Neuronal stem cell (in vitro differentiated cells): Measurements from ENCODE around the gene TMEM150C.

ENCODE experiments used
- DNase-seq: peaks from one replicate; pipeline ENCODE4 v3.0.0-alpha.2; 2013; ENCODE audit warnings: low spot score
- H2AFZ ChIP-seq: one replicate; pipeline ENCODE4 v1.6.1; 2013; ENCODE audit warnings: mild to moderate bottlenecking, low read length, inconsistent platforms
- H2AK5ac ChIP-seq: 2 replicates; pipeline ENCODE4 v1.6.1; 2013; ENCODE audit warnings: low read depth, mild to moderate bottlenecking, inconsistent platforms, low read length, moderate library complexity, mixed read lengths
- H2BK120ac ChIP-seq: 2 replicates; pipeline ENCODE4 v1.6.1; 2013; ENCODE audit warnings: low read depth, mild to moderate bottlenecking, inconsistent platforms, low read length, moderate library complexity, mixed read lengths
- H2BK12ac ChIP-seq: one replicate; pipeline ENCODE4 v1.6.1; 2013; ENCODE audit warnings: low read length, inconsistent platforms
- H2BK15ac ChIP-seq: 2 replicates; pipeline ENCODE4 v1.6.1; 2013; ENCODE audit warnings: mild to moderate bottlenecking, low read length, inconsistent platforms, mixed read lengths
- H2BK5ac ChIP-seq: one replicate; pipeline ENCODE4 v1.6.1; 2013; ENCODE audit warnings: inconsistent platforms, mild to moderate bottlenecking, low read length, moderate library complexity
- H3K14ac ChIP-seq: one replicate; pipeline ENCODE4 v1.6.1; 2013; ENCODE audit warnings: low read length, inconsistent platforms
- H3K18ac ChIP-seq: 2 replicates; pipeline ENCODE4 v1.6.1; 2013; ENCODE audit warnings: low read length, inconsistent platforms
- H3K23ac ChIP-seq: 2 replicates; pipeline ENCODE4 v1.6.1; 2013; ENCODE audit warnings: low read depth, mild to moderate bottlenecking, mixed read lengths, low read length, inconsistent platforms; ENCODE audit not compliant: poor library complexity
- H3K27ac ChIP-seq: replicated peaks from 3 replicates; pipeline ENCODE4 v1.5.1; 2013; ENCODE audit warnings: low read length, inconsistent platforms
- H3K27me3 ChIP-seq, 3 experiments: 2 replicates each; pipeline ENCODE4 v1.6.1; 2013; ENCODE audit warnings: low read length in 3 of 3, mild to moderate bottlenecking in 2 of 3, inconsistent platforms in 1 of 3, low read depth in 1 of 3, mixed read lengths in 1 of 3, moderate library complexity in 1 of 3; ENCODE audit not compliant: control insufficient read depth in 3 of 3, insufficient read depth in 3 of 3
- H3K36me3 ChIP-seq, 2 donors: replicated peaks in 1 of 2; 2 replicates each; pipeline ENCODE4 v1.6.1; 2013; ENCODE audit warnings: low read length in 2 of 2; ENCODE audit not compliant: control insufficient read depth in 2 of 2, insufficient read depth in 2 of 2
- H3K4ac ChIP-seq: 2 replicates; pipeline ENCODE4 v1.6.1; 2013; ENCODE audit warnings: inconsistent platforms, mild to moderate bottlenecking, low read length, moderate library complexity
- H3K4me1 ChIP-seq, 2 donors: 1 replicate in 1 of 2; 2 replicates in 1 of 2; pipeline ENCODE4 v1.6.1; 2013; ENCODE audit warnings: low read length in 2 of 2, low read depth in 1 of 2; ENCODE audit not compliant: control insufficient read depth in 2 of 2, insufficient read depth in 1 of 2
- H3K4me2 ChIP-seq: one replicate; pipeline ENCODE4 v1.6.1; 2013; ENCODE audit warnings: mild to moderate bottlenecking, low read length, inconsistent platforms; ENCODE audit not compliant: insufficient read depth, poor library complexity, severe bottlenecking
- H3K4me3 ChIP-seq, 2 donors: 2 replicates each; pipeline ENCODE4 v1.5.1; 2013; ENCODE audit warnings: low read length in 2 of 2, mild to moderate bottlenecking in 2 of 2, inconsistent platforms in 1 of 2, moderate library complexity in 1 of 2
- H3K79me1 ChIP-seq: one replicate; pipeline ENCODE4 v1.6.1; 2013; ENCODE audit warnings: low read depth, mild to moderate bottlenecking, inconsistent platforms, low read length, moderate library complexity
- H3K9ac ChIP-seq: one replicate; pipeline ENCODE4 v1.6.1; 2013; ENCODE audit warnings: mild to moderate bottlenecking, low read depth, low read length, inconsistent platforms; ENCODE audit not compliant: poor library complexity
- H3K9me3 ChIP-seq, 2 donors: replicated peaks in 1 of 2; 2 replicates each; pipeline versions ENCODE3 to v1.6.1; 2013; ENCODE audit warnings: low read length in 2 of 2, mild to moderate bottlenecking in 2 of 2, inconsistent platforms in 1 of 2, low read depth in 1 of 2, mixed read lengths in 1 of 2, moderate library complexity in 1 of 2; ENCODE audit not compliant: control insufficient read depth in 2 of 2, insufficient read depth in 1 of 2
- H4K8ac ChIP-seq: one replicate; pipeline ENCODE4 v1.6.1; 2013; ENCODE audit warnings: low read depth, mild to moderate bottlenecking, inconsistent platforms, low read length, moderate library complexity
- H4K91ac ChIP-seq: one replicate; pipeline ENCODE4 v1.6.1; 2013; ENCODE audit warnings: low read length, low read depth, mild to moderate bottlenecking, inconsistent platforms; ENCODE audit not compliant: poor library complexity
- WGBS, 2 donors: extraction: QIAGEN DNeasy Blood & Tissue Kit; methylation state at CpG; one replicate each; pipeline ENCODE4 v1.1.7; 2013; ENCODE audit warnings: missing lambda C conversion rate in 2 of 2, mixed read lengths in 1 of 2; ENCODE audit not compliant: insufficient read length in 2 of 2, insufficient replicate concordance in 1 of 2; ENCODE audit errors: extremely low coverage in 2 of 2; 5-methylcytosine and 5-hydroxymethylcytosine counted together

Gene TMEM150C

GRCh38 chr4:82583897-82584587, 22.3 kb upstream of the TMEM150C start:
- no CpG with 5 or more reads among the region's 5 CpGs for WGBS, 2 donors

GRCh38 chr4:82579932-82580331, 18.1 kb upstream of the TMEM150C start:
- H3K4me2 ChIP-seq = no peak overlapping the region
- no peak overlapping the region for H2AFZ ChIP-seq
- no peak overlapping the region for H2BK5ac ChIP-seq
- H3K9me3 ChIP-seq = no peaks in the 10 kb centered on the region
- no peaks in the 10 kb centered on the region for H3K36me3 ChIP-seq
- H3K27me3 ChIP-seq = peaks cover 0 to 10% (median 0%) of the 10 kb centered on the region in 3 experiments
- H2AK5ac ChIP-seq = no peak overlapping the region
- H2BK12ac ChIP-seq = no peak overlapping the region
- H4K91ac ChIP-seq = no peak overlapping the region
- H3K14ac ChIP-seq = no peak overlapping the region
- H3K9ac ChIP-seq = no peak overlapping the region
- no peak for DNase-seq
- H3K4me1 ChIP-seq = peaks cover 0 to 1% of the 10 kb centered on the region in 2 donors
- no peak overlapping the region for H3K23ac ChIP-seq
- H3K4me3 ChIP-seq = no peak overlapping the region
- H3K27ac ChIP-seq = no peak overlapping the region
- no peak overlapping the region for H2BK120ac ChIP-seq
- H4K8ac ChIP-seq = no peak overlapping the region
- H3K18ac ChIP-seq = no peak overlapping the region
- H2BK15ac ChIP-seq = no peak overlapping the region
- no peaks in the 10 kb centered on the region for H3K79me1 ChIP-seq
- H3K4ac ChIP-seq = no peak overlapping the region
- no CpG with 5 or more reads among the region's 5 CpGs for WGBS, 2 donors

More at GRCh38 chr4:82583897-82584587, 22.3 kb upstream of the TMEM150C start:
- H2BK15ac ChIP-seq = no peak overlapping the region
- H3K4me1 ChIP-seq = peaks cover 5 to 7% of the 10 kb centered on the region in 2 donors
- peaks cover 0 to 3% (median 0%) of the 10 kb centered on the region in 3 experiments for H3K27me3 ChIP-seq
- no peak overlapping the region for H3K9ac ChIP-seq
- H4K8ac ChIP-seq = no peak overlapping the region
- no peak overlapping the region for H2BK12ac ChIP-seq
- no peaks in the 10 kb centered on the region for H3K36me3 ChIP-seq
- H3K18ac ChIP-seq = no peak overlapping the region
- H2BK5ac ChIP-seq = no peak overlapping the region
- no peak overlapping the region for H4K91ac ChIP-seq
- no peak for DNase-seq
- H3K4me3 ChIP-seq = no peak overlapping the region
- no peaks in the 10 kb centered on the region for H3K9me3 ChIP-seq
- no peaks in the 10 kb centered on the region for H3K79me1 ChIP-seq
- H2BK120ac ChIP-seq = no peak overlapping the region
- H3K4ac ChIP-seq = no peak overlapping the region
- no peak overlapping the region for H2AK5ac ChIP-seq
- no peak overlapping the region for H3K27ac ChIP-seq
- no peak overlapping the region for H3K23ac ChIP-seq
- no peak overlapping the region for H3K14ac ChIP-seq
- no peak overlapping the region for H2AFZ ChIP-seq
- H3K4me2 ChIP-seq = no peak overlapping the region

GRCh38 chr4:82578935-82579334, 17.1 kb upstream of the TMEM150C start:
- Histone ChIP-seq H4K91ac (no peak overlapping the region), H3K18ac (no peak overlapping the region), H2BK120ac (no peak overlapping the region)

GRCh38 chr4:82577451-82577850, 15.7 kb upstream of the TMEM150C start:
- DNase-seq = no peak

More at GRCh38 chr4:82578935-82579334, 17.1 kb upstream of the TMEM150C start:
- Histone ChIP-seq H3K9ac (no peak overlapping the region), H3K4me1 (no peaks in the 10 kb centered on the region), H3K4me2 (no peak overlapping the region), H3K4me3 (no peak overlapping the region), H2BK12ac (no peak overlapping the region), H3K4ac (no peak overlapping the region), H3K27me3 (peaks cover 0 to 7% (median 0%) of the 10 kb centered on the region in 3 experiments), H3K27ac (no peak overlapping the region), H3K23ac (no peak overlapping the region), H2BK5ac (no peak overlapping the region), H3K36me3 (no peaks in the 10 kb centered on the region), H4K8ac (no peak overlapping the region), H3K14ac (no peak overlapping the region), H3K9me3 (no peaks in the 10 kb centered on the region), H2BK15ac (no peak overlapping the region), H2AFZ (no peak overlapping the region), H2AK5ac (no peak overlapping the region), H3K79me1 (no peaks in the 10 kb centered on the region)
- no CpG with 5 or more reads among the region's 2 CpGs for WGBS, 2 donors
- no peak for DNase-seq

More at GRCh38 chr4:82577451-82577850, 15.7 kb upstream of the TMEM150C start:
- no peak overlapping the region for H2BK15ac ChIP-seq
- no peak overlapping the region for H3K23ac ChIP-seq
- peaks cover 0 to 7% (median 0%) of the 10 kb centered on the region in 3 experiments for H3K27me3 ChIP-seq
- H2BK120ac ChIP-seq = no peak overlapping the region
- H2BK5ac ChIP-seq = no peak overlapping the region
- WGBS, 2 donors = no CpG with 5 or more reads among the region's 1 CpG
- no peak overlapping the region for H3K27ac ChIP-seq
- no peak overlapping the region for H3K4me2 ChIP-seq
- H3K4ac ChIP-seq = no peak overlapping the region
- no peak overlapping the region for H3K18ac ChIP-seq
- H3K4me3 ChIP-seq = no peak overlapping the region
- H4K91ac ChIP-seq = no peak overlapping the region
- no peak overlapping the region for H2AFZ ChIP-seq
- no peaks in the 10 kb centered on the region for H3K36me3 ChIP-seq
- H3K4me1 ChIP-seq = no peaks in the 10 kb centered on the region
- no peak overlapping the region for H3K9ac ChIP-seq
- no peaks in the 10 kb centered on the region for H3K9me3 ChIP-seq
- H2BK12ac ChIP-seq = no peak overlapping the region
- H4K8ac ChIP-seq = no peak overlapping the region
- no peak overlapping the region for H2AK5ac ChIP-seq
- H3K14ac ChIP-seq = no peak overlapping the region
- H3K79me1 ChIP-seq = no peaks in the 10 kb centered on the region
